Neural cell (in vitro differentiated cells): ENCODE measurements around the gene ZNF497. TPM values are rescaled to one million over a fixed set of nuclear protein-coding genes. Genes with fewer than 3 reads are reported as not detected.

Experiments
- H2AFZ ChIP-seq: fragments of 200-600, 300-800 bp; sonication (generic), shearing (Covaris generic); 2 replicates; pipeline ENCODE4 v1.6.0; 2014; ENCODE audit warnings: low read depth, mild to moderate bottlenecking, antibody characterized with exemption, low read length, moderate library complexity
- H3F3A ChIP-seq: fragments of 200-600 bp; shearing (Covaris generic); 2 replicates; pipeline ENCODE4 v1.6.1; 2016; ENCODE audit warnings: mild to moderate bottlenecking, moderate library complexity, mixed read lengths, antibody characterized with exemption, low read length; ENCODE audit not compliant: insufficient read depth, poor library complexity, severe bottlenecking
- H3K27ac ChIP-seq: fragments of 200-600, 300-800 bp; sonication (generic), shearing (Covaris generic); 2 replicates; pipeline ENCODE4 v1.5.1; 2014; ENCODE audit warnings: mild to moderate bottlenecking, low read length, moderate library complexity
- H3K27me3 ChIP-seq: fragments of 300-800, 200-600 bp; sonication (generic), shearing (Covaris generic); 2 replicates; pipeline ENCODE4 v1.6.0; 2014; ENCODE audit warnings: mild to moderate bottlenecking, low read depth, low read length, moderate library complexity; ENCODE audit not compliant: insufficient read depth
- H3K36me3 ChIP-seq: fragments of 300-800, 200-600 bp; sonication (generic), shearing (Covaris generic); 2 replicates; pipeline ENCODE4 v1.5.1; 2014; ENCODE audit warnings: mild to moderate bottlenecking, antibody characterized with exemption, low read length, moderate library complexity; ENCODE audit not compliant: insufficient read depth
- H3K4me2 ChIP-seq: fragments of 300-800, 200-600 bp; sonication (generic), shearing (Covaris generic); 2 replicates; pipeline ENCODE4 v1.6.0; 2014; ENCODE audit warnings: mild to moderate bottlenecking, low read length
- H3K4me3 ChIP-seq: fragments of 300-800, 200-600 bp; sonication (generic), shearing (Covaris generic); 2 replicates; pipeline ENCODE4 v1.5.1; 2014; ENCODE audit warnings: mild to moderate bottlenecking, low read length, moderate library complexity
- H3K79me2 ChIP-seq: fragments of 200-600 bp; shearing (Covaris generic); replicated peaks from 2 replicates; pipeline ENCODE4 v1.6.0; 2014; ENCODE audit warnings: mild to moderate bottlenecking, low read length, moderate library complexity; ENCODE audit not compliant: insufficient read depth
- H3K9ac ChIP-seq: fragments of 300-800, 200-600 bp; sonication (generic), shearing (Covaris generic); 2 replicates; pipeline ENCODE4 v1.6.1; 2016; ENCODE audit warnings: mild to moderate bottlenecking, low read length, mixed read lengths
- H3K9me2 ChIP-seq: fragments of 200-600 bp; shearing (Covaris generic); 2 replicates; pipeline ENCODE4 v1.6.1; 2016; ENCODE audit warnings: mild to moderate bottlenecking, low read length, mixed read lengths; ENCODE audit not compliant: insufficient read depth
- H3K9me3 ChIP-seq: fragments of 200-600, 300-800 bp; sonication (generic), shearing (Covaris generic); 2 replicates; pipeline ENCODE4 v1.6.1; 2016; ENCODE audit warnings: mild to moderate bottlenecking, mixed run types, low read length, moderate library complexity, mixed read lengths
- H4K20me1 ChIP-seq: fragments of 200-600 bp; shearing (Covaris generic); 2 replicates; pipeline ENCODE4 v1.6.1; 2016; ENCODE audit warnings: mild to moderate bottlenecking, mixed run types; ENCODE audit not compliant: insufficient read depth
- EP300 ChIP-seq: fragments of 450-650 bp; conservative IDR thresholded peaks from 2 replicates; pipeline ENCODE4 v1.6.1; 2014; ENCODE audit warnings: antibody characterized with exemption, mild to moderate bottlenecking, moderate library complexity; ENCODE audit not compliant: poor library complexity, severe bottlenecking
- EZH2 ChIP-seq: fragments of 200-600, 300-800 bp; shearing (Covaris generic), sonication (generic); IDR thresholded peaks from 2 replicates; pipeline ENCODE4 v1.6.1; 2014; ENCODE audit warnings: antibody characterized with exemption, low read length, borderline replicate concordance, mild to moderate bottlenecking; ENCODE audit not compliant: insufficient read depth, poor library complexity, severe bottlenecking
- MXI1 ChIP-seq: fragments of 450-650 bp; conservative IDR thresholded peaks from 2 replicates; pipeline ENCODE4 v1.6.1; 2014; ENCODE audit warnings: antibody characterized with exemption, mild to moderate bottlenecking; ENCODE audit not compliant: poor library complexity, severe bottlenecking
- POLR2AphosphoS5 ChIP-seq: IDR thresholded peaks from 2 replicates; pipeline ENCODE4 v1.6.1; 2012
- RAD21 ChIP-seq: fragments of 450-650 bp; conservative IDR thresholded peaks from 2 replicates; pipeline ENCODE4 v1.6.1; 2014; ENCODE audit warnings: antibody characterized with exemption, mild to moderate bottlenecking, moderate library complexity
- SMC3 ChIP-seq: fragments of 450-650 bp; conservative IDR thresholded peaks from 2 replicates; pipeline ENCODE4 v1.6.1; 2014; ENCODE audit warnings: antibody characterized with exemption, mild to moderate bottlenecking, moderate library complexity; ENCODE audit not compliant: poor library complexity
- TAF1 ChIP-seq: IDR thresholded peaks from 2 replicates; pipeline ENCODE4 v1.6.1; 2012; ENCODE audit warnings: low read depth
- polyA plus RNA-seq: library from polyadenylated mRNA; depleted of rRNA; stranded (reverse); fragments of >200 nt; gene quantifications from 2 replicates; pipeline ENCODE4 v1.2.3, GENCODE V29; 2014
- TF ChIP-seq, protein P1 (sequence below): IDR thresholded peaks from 2 replicates; pipeline ENCODE4 v1.6.1; 2012; ENCODE audit warnings: borderline replicate concordance
- TF ChIP-seq, protein P2 (sequence below): fragments of 450-650 bp; IDR thresholded peaks from 2 replicates; pipeline ENCODE4 v1.5.1; 2014; ENCODE audit warnings: antibody characterized with exemption, mild to moderate bottlenecking, moderate library complexity; ENCODE audit not compliant: poor library complexity, severe bottlenecking

ZNF497 gene
- polyA plus RNA-seq, 1 donor from 2014 or later: 13.7 TPM

DNA sequence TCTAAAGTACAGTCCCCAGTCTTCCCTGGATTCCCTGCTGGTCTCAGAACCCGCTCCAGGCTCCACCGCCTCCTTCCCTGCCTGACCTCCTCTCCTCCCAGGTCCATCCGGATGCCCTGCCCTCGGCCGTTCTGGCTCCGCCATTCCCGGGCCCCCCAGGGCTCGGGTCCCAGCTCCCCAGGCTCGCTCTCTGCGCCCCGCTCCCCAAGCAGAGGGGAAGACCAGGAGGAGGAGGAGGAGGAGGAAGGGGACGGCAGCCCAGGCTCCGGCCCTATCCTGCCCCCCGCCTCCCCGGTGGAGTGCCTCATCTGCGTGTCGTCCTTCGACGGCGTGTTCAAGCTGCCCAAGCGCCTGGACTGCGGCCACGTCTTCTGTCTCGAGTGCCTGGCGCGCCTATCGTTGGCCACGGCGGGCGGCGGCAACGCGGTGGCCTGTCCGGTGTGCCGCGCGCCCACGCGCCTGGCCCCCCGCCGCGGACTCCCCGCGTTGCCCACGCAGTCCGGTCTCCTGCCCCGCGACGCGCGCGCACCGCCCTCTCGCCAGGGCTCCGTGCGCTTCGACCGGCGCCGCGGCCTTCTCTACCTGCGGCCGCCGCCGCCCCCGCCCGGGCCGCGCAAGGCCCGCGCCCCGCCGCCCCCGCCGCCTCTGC lies 33.6 kb upstream of the ZNF497 start:
- no peak overlapping the region for H3K4me3 ChIP-seq
- TF ChIP-seq EP300: no peak
- no peak for TF ChIP-seq MXI1
- TF ChIP-seq RAD21: no peak
- no peak for TF ChIP-seq EZH2
- TF ChIP-seq, protein P1, sequence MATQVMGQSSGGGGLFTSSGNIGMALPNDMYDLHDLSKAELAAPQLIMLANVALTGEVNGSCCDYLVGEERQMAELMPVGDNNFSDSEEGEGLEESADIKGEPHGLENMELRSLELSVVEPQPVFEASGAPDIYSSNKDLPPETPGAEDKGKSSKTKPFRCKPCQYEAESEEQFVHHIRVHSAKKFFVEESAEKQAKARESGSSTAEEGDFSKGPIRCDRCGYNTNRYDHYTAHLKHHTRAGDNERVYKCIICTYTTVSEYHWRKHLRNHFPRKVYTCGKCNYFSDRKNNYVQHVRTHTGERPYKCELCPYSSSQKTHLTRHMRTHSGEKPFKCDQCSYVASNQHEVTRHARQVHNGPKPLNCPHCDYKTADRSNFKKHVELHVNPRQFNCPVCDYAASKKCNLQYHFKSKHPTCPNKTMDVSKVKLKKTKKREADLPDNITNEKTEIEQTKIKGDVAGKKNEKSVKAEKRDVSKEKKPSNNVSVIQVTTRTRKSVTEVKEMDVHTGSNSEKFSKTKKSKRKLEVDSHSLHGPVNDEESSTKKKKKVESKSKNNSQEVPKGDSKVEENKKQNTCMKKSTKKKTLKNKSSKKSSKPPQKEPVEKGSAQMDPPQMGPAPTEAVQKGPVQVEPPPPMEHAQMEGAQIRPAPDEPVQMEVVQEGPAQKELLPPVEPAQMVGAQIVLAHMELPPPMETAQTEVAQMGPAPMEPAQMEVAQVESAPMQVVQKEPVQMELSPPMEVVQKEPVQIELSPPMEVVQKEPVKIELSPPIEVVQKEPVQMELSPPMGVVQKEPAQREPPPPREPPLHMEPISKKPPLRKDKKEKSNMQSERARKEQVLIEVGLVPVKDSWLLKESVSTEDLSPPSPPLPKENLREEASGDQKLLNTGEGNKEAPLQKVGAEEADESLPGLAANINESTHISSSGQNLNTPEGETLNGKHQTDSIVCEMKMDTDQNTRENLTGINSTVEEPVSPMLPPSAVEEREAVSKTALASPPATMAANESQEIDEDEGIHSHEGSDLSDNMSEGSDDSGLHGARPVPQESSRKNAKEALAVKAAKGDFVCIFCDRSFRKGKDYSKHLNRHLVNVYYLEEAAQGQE: no peak
- H3F3A ChIP-seq: no peaks in the 10 kb centered on the region
- H3K79me2 ChIP-seq: peaks cover 7% of the 10 kb centered on the region
- no peaks in the 10 kb centered on the region for H3K9me2 ChIP-seq
- H2AFZ ChIP-seq: no peak overlapping the region
- no peaks in the 10 kb centered on the region for H3K9me3 ChIP-seq
- H3K27ac ChIP-seq: no peak overlapping the region
- no peaks in the 10 kb centered on the region for H3K36me3 ChIP-seq
- H3K4me2 ChIP-seq: no peak overlapping the region
- no peak overlapping the region for H3K9ac ChIP-seq
- no peaks in the 10 kb centered on the region for H4K20me1 ChIP-seq
- H3K27me3 ChIP-seq: no peaks in the 10 kb centered on the region

GRCh38 chr19:58395220-58395978 lies 32.8 kb upstream of the ZNF497 start, which contains the start of gene RNF225:
Gene RNF225, plus strand, starts transcription at chr19:58395656. Its CDS starts 434 bp downstream, at chr19:58396090.
- Histone ChIP-seq H3K4me2 (no peak within 1 kb of the TSS), H3F3A (no peaks in the 10 kb centered on the region), H4K20me1 (no peaks in the 10 kb centered on the region), H3K27me3 (no peaks in the 10 kb centered on the region), H3K79me2 (peaks cover 2% of the 10 kb centered on the region), H3K36me3 (no peaks in the 10 kb centered on the region), H2AFZ (no peak within 1 kb of the TSS), H3K9ac (no peak within 1 kb of the TSS), H3K9me3 (no peaks in the 10 kb centered on the region), H3K4me3 (no peak within 1 kb of the TSS), H3K9me2 (no peaks in the 10 kb centered on the region), H3K27ac (no peak within 1 kb of the TSS)
- TF ChIP-seq, protein P1: no peak
- no peak for TF ChIP-seq POLR2AphosphoS5
- TF ChIP-seq TAF1: no peak
- no peak for TF ChIP-seq RAD21
- no peak for TF ChIP-seq SMC3
- TF ChIP-seq EP300: no peak
- no peak for TF ChIP-seq MXI1
- TF ChIP-seq EZH2: no peak
- TF ChIP-seq, protein P2, sequence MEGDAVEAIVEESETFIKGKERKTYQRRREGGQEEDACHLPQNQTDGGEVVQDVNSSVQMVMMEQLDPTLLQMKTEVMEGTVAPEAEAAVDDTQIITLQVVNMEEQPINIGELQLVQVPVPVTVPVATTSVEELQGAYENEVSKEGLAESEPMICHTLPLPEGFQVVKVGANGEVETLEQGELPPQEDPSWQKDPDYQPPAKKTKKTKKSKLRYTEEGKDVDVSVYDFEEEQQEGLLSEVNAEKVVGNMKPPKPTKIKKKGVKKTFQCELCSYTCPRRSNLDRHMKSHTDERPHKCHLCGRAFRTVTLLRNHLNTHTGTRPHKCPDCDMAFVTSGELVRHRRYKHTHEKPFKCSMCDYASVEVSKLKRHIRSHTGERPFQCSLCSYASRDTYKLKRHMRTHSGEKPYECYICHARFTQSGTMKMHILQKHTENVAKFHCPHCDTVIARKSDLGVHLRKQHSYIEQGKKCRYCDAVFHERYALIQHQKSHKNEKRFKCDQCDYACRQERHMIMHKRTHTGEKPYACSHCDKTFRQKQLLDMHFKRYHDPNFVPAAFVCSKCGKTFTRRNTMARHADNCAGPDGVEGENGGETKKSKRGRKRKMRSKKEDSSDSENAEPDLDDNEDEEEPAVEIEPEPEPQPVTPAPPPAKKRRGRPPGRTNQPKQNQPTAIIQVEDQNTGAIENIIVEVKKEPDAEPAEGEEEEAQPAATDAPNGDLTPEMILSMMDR: no peak
